GM10248 (cell line): ENCODE measurements around the gene FMNL3.

ENCODE experiments used
- CTCF ChIA-PET: fragments of 300-600 bp; sonication (Branson Sonifier 250); formaldehyde crosslinking; extraction: SDS; loops from one replicate; lab custom pipeline; 2021; ENCODE audit warnings: antibody characterized with exemption; lab: Yijun Ruan, JAX
- POLR2A ChIA-PET: fragments of 350-650 bp; sonication (Branson Sonifier 250); formaldehyde crosslinking; extraction: SDS; loops from one replicate; lab custom pipeline; 2020; ENCODE audit warnings: antibody characterized with exemption; lab: Yijun Ruan, JAX
- DNase-seq: peaks from one replicate; pipeline ENCODE4 v3.0.0; 2012; ENCODE audit errors: extremely low spot score
- CTCF ChIP-seq: IDR thresholded peaks from 2 replicates; pipeline ENCODE4 v1.5.1; 2012; ENCODE audit warnings: mild to moderate bottlenecking, low read depth; ENCODE audit errors: extremely low read depth, missing control alignments, control extremely low read depth

The FMNL3 gene

GRCh38 chr12:49689785-49690184 is 17.4 kb downstream of the FMNL3 start:
- no peak for TF ChIP-seq CTCF
- CTCF ChIA-PET: interaction anchor here (1.0 to 10.7 kb wide), 16 partner anchors 8 to 72 kb away, joined by 3 to 93 read pairs (median 4); partner anchors contain the start of genes FMNL3 and TMBIM6

DNA sequence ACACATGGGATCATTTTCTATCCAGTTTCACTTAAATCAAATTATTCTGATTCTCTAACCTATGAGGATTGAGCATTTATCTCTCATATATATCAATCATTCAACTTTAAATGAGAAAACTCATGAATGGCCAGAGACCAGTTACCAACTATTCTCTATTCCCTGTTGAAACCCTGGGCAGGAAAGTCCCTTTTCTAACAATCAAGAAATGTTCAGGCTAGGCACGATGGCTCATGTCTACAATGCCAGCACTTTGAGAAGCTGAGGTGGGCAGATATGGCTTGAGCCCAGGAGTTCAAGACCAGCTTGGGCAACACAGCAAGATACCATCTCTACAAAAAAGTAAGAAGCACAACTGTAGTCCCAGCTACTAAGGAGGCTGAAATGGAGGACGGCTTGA is 18.0 kb downstream of the FMNL3 start:
- no peak for TF ChIP-seq CTCF
- POLR2A ChIA-PET: interaction anchor here (0.6 to 1.8 kb wide), 2 partner anchors 15 to 52 kb away, joined by 7 to 8 read pairs; partner anchors contain the start of gene TMBIM6
- no peak for DNase-seq
- CTCF ChIA-PET: interaction anchor here (1.0 to 10.7 kb wide), 14 partner anchors 8 to 73 kb away, joined by 3 to 93 read pairs (median 4); partner anchors contain the start of genes FMNL3 and TMBIM6

More at GRCh38 chr12:49689785-49690184, 17.4 kb downstream of the FMNL3 start:
- DNase-seq: no peak
- POLR2A ChIA-PET: interaction anchor here (1.8 kb wide), 1 partner anchor 52 kb away, joined by 7 read pairs; the partner anchor contains the start of gene TMBIM6

GRCh38 chr12:49687941-49688340 is 19.3 kb downstream of the FMNL3 start:
- CTCF ChIA-PET: interaction anchor here (1.1 to 10.7 kb wide), 5 partner anchors 9 to 27 kb away, joined by 3 to 93 read pairs (median 9); no protein-coding TSS in a partner anchor
- no peak for TF ChIP-seq CTCF

GRCh38 chr12:49684310-49684854 is 22.8 kb downstream of the FMNL3 start:
- ChIA-PET CTCF (interaction anchor here (1.0 to 10.7 kb wide), 4 partner anchors 10 to 22 kb away, joined by 3 to 93 read pairs (median 10); no protein-coding TSS in a partner anchor), POLR2A (interaction anchor here (1.6 kb wide), 1 partner anchor 57 kb away, joined by 3 read pairs; no protein-coding TSS in a partner anchor)
- no peak for TF ChIP-seq CTCF
- no peak for DNase-seq

More at GRCh38 chr12:49687941-49688340, 19.3 kb downstream of the FMNL3 start:
- POLR2A ChIA-PET: interaction anchor here (0.6 kb wide), 1 partner anchor 27 kb away, joined by 3 read pairs; no protein-coding TSS in a partner anchor
- DNase-seq: no peak

DNA sequence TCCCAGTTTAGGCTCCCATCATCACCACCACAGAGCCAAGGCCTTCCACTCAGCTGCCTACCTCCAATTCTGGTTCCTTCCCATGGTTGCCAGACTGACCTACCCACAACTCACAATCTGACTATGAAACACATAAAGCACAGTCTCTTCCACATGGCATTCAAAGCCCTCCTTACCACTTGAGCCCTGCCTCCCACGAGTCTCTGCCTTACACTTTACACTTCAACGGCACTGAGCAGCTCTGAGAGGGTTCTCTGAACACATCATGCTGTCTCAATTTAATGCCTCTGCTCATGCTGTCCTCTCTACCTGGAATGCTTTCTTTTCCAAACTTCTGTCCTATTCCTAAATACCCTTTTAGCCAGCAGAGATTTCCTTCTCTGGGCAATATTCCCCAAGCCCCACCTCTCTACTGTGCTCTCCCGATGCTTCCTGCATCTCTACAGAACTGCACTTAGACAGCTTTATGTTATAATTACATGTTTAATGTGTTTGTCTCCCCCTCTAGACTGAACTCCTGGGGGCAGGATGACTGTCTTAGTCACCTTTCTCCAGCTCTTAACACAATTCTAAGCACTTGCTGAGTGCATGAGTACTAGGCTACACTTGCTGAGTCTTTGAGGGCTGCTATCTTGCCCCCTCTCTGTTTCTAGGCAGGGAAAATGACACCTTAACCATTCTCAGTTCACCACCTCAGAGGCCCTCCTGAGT is 23.5 kb downstream of the FMNL3 start:
- no peak for TF ChIP-seq CTCF
- CTCF ChIA-PET: interaction anchor here (0.9 to 10.7 kb wide), 13 partner anchors 8 to 58 kb away, joined by 3 to 93 read pairs (median 4); partner anchors contain the start of gene TMBIM6
- POLR2A ChIA-PET: interaction anchor here (0.5 to 1.6 kb wide), 2 partner anchors 57 to 296 kb away, joined by 3 read pairs; no protein-coding TSS in a partner anchor
- DNase-seq: no peak

- TF ChIP-seq CTCF: no peak
- POLR2A ChIA-PET: interaction anchor here (1.4 kb wide), 1 partner anchor 24 kb away, joined by 9 read pairs; no protein-coding TSS in a partner anchor
- CTCF ChIA-PET: interaction anchor here (0.7 to 3.8 kb wide), 16 partner anchors 8 to 159 kb away, joined by 3 to 29 read pairs (median 6); no protein-coding TSS in a partner anchor
- DNase-seq: no peak
Measured at GRCh38 chr12:49680075-49680474, 27.1 kb downstream of the FMNL3 start.
